ENCODE measurements around the gene SORBS2.
"Not testable (repeated sequence)": the region's sequence is repeated elsewhere in the genome, so short reads cannot be mapped to it uniquely, and the experiment has no call there.

Gene SORBS2

GRCh38 chr4:185811509-185812364, at the start of gene SORBS2:
SORBS2 (minus strand) TSS chr4:185812194; CDS start chr4:185690571, 121,623 bp downstream.
- no peak for DNase-seq

GRCh38 chr4:185859111-185859510, 47.1 kb upstream of the SORBS2 start:
- no peak for DNase-seq

- not testable (repeated sequence) for DNase-seq
These were observed 45.6 kb upstream of the SORBS2 start for GRCh38 chr4:185857561-185857960.

- no peak for DNase-seq
These were observed 41.8 kb upstream of the SORBS2 start for GRCh38 chr4:185853841-185854240.

- DNase-seq: no peak
These were observed 41.0 kb upstream of the SORBS2 start for GRCh38 chr4:185852961-185853360.

GRCh38 chr4:185849664-185850550, 37.9 kb upstream of the SORBS2 start:
- no peak for DNase-seq

- no peak for DNase-seq
These were observed 35.5 kb upstream of the SORBS2 start for GRCh38 chr4:185847352-185848097.

GRCh38 chr4:185846505-185847150, 34.6 kb upstream of the SORBS2 start:
- DNase-seq: no peak

GRCh38 chr4:185845966-185846365, 34.0 kb upstream of the SORBS2 start:
- DNase-seq: no peak

GRCh38 chr4:185841451-185841850, 29.5 kb upstream of the SORBS2 start:
- DNase-seq: no peak

- DNase-seq: no peak
These were observed 29.0 kb upstream of the SORBS2 start for GRCh38 chr4:185840953-185841352.

GRCh38 chr4:185840201-185840600, 28.2 kb upstream of the SORBS2 start:
- no peak for DNase-seq

- no peak for DNase-seq
These were observed 27.8 kb upstream of the SORBS2 start for GRCh38 chr4:185839770-185840169.

- DNase-seq: no peak
These were observed 27.3 kb upstream of the SORBS2 start for GRCh38 chr4:185839194-185839712.

- DNase-seq: no peak
These were observed 26.7 kb upstream of the SORBS2 start for GRCh38 chr4:185838514-185839193.

- DNase-seq: no peak
These were observed 26.1 kb upstream of the SORBS2 start for GRCh38 chr4:185838104-185838452.

GRCh38 chr4:185837415-185838103, 25.6 kb upstream of the SORBS2 start:
- no peak for DNase-seq

GRCh38 chr4:185836241-185837084, 24.5 kb upstream of the SORBS2 start:
- no peak for DNase-seq

- DNase-seq: no peak
These were observed 23.8 kb upstream of the SORBS2 start for GRCh38 chr4:185835814-185836213.

- no peak for DNase-seq
These were observed 23.3 kb upstream of the SORBS2 start for GRCh38 chr4:185835336-185835735.

All from activated CD8-positive, alpha-beta memory T cell treated with anti-CD3 and anti-CD28 coated beads, Interleukin-2, amount 50 U/mL, for 48 hours (primary cell).